ENCODE results near the gene EPS15. TPM values are rescaled to one million over a fixed set of nuclear protein-coding genes. Genes with fewer than 3 reads are reported as not detected.

EPS15 gene
- total and polyA plus RNA-seq, 10 of the 15 experiments (the other 5 are each of a cell fraction or from before 2014, with no cell fraction given): 24.7 to 87.8 (median 56.3) TPM

DNA sequence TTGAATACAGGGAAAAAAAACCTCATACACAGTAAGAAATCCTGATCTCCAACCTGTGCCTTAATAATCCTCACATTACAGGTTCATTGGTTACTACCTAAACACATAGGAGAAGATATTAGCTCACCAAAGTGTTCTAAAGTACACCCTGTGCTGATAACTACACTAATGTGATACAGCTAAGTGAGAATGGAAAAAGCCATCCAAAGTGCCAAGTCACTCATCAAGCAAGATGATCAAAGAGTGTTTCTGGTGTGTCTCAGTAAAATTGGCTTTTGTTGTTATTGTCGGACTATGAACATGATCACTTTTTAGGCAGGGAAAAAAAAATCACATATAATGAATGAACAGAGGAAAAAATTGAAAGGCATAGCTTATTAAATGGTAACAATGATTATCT lies 31.4 kb downstream of the EPS15 start:
- CTCF ChIA-PET: interaction anchor here (1.5 to 1.7 kb wide), 2 partner anchors 21 to 46 kb away, joined by 5 read pairs; no protein-coding TSS in a partner anchor
- DNase-seq (ENCODE audit: low read depth, low spot score) (no peak), ATAC-seq (no peak), FAIRE-seq (no peak)
- Histone ChIP-seq H3K27ac (ENCODE audit: control insufficient read depth, insufficient read depth) (no peak overlapping the region), H3K4me1 (ENCODE audit: control insufficient read depth, insufficient read depth, low read length) (peaks cover 22% of the 10 kb centered on the region), H3K4me2 (ENCODE audit: control insufficient read depth, insufficient read depth) (no peak overlapping the region), H3K9me3 (replicated peaks; ENCODE audit: control insufficient read depth, insufficient read depth, low read length) (peaks cover 2% of the 10 kb centered on the region; the same call in 2 of the 3 replicates), H3K27me3 (replicated peaks in 1 of 2; ENCODE audit: control insufficient read depth in 2 of 2, insufficient read depth in 2 of 2, low read length in 1 of 2) (no peaks in the 10 kb centered on the region), H4K20me1 (ENCODE audit: control insufficient read depth, insufficient read depth) (no peaks in the 10 kb centered on the region), H2AFZ (ENCODE audit: control insufficient read depth, low read depth, low read length) (no peak overlapping the region), H3K36me3 (ENCODE audit: control insufficient read depth in 2 of 2, insufficient read depth in 2 of 2, low read length in 1 of 2) (peaks cover 0 to 4% of the 10 kb centered on the region in 2 experiments; a peak in 1 of 4 replicates), H3K4me3 (no peak overlapping the region), H3K79me2 (ENCODE audit: control insufficient read depth, insufficient read depth, low read length) (peaks cover 83% of the 10 kb centered on the region), H3K9ac (ENCODE audit: control insufficient read depth, insufficient read depth, low read length) (no peak overlapping the region)
- SMC1A ChIA-PET (ENCODE audit: uncharacterized antibody, unreplicated experiment): interaction anchor here (0.9 to 3.6 kb wide), 13 partner anchors 8 to 54 kb away, joined by 3 to 25 read pairs (median 7); partner anchors contain the start of gene EPS15
- intact Hi-C loops (cut with micrococcal nuclease; ENCODE audit: unreplicated experiment) (no loop called here), in situ Hi-C loops (cut with MboI) (no loop called here)
- RAD21 ChIA-PET (ENCODE audit: unreplicated experiment): interaction anchor here (0.7 to 3.4 kb wide), 7 partner anchors 9 to 43 kb away, joined by 3 to 20 read pairs (median 6); no protein-coding TSS in a partner anchor
- WGBS (ENCODE audit: insufficient coverage, insufficient replicate concordance, low lambda C conversion rate, missing lambda C conversion rate): 100% methylated on average over 1 of the region's 1 CpG
- POLR2A ChIA-PET: interaction anchor here (0.8 to 1.9 kb wide), 6 partner anchors 9 to 78 kb away, joined by 3 to 6 read pairs (median 5); partner anchors contain the start of gene EPS15
- BruUV-seq (replicated peaks): no TSS peak
- TF ChIP-seq, protein P1, sequence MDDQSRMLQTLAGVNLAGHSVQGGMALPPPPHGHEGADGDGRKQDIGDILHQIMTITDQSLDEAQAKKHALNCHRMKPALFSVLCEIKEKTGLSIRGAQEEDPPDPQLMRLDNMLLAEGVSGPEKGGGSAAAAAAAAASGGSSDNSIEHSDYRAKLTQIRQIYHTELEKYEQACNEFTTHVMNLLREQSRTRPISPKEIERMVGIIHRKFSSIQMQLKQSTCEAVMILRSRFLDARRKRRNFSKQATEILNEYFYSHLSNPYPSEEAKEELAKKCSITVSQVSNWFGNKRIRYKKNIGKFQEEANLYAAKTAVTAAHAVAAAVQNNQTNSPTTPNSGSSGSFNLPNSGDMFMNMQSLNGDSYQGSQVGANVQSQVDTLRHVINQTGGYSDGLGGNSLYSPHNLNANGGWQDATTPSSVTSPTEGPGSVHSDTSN (IDR thresholded peaks at IDR 0.05; ENCODE audit: insufficient replicate concordance, low read depth, low read length): no peak
- TF ChIP-seq ZNF622 (IDR thresholded peaks at IDR 0.05) (no peak), HCFC1 (IDR thresholded peaks at IDR 0.05; ENCODE audit: low read length) (no peak)

DNA sequence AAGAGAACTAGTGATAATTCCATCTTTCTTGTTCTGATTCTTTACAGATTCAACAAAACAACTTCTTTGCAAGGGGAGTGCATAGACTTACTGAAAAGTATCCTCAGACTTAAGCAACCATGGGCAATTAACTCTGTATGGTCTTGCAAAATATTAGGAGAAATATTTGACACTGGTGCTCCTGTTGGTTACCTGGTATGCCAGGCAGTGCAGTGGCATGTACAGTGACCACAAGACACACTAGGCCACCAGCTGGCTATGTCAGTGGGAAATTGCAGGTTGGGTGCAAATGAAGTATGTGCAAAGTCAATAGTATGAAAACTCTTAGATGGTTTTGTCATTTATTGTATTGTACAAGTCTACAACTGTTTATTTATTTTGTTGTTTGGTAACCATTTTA lies 34.5 kb downstream of the EPS15 start:
- no TSS peak for BruUV-seq (replicated peaks)
- in situ Hi-C loops (cut with MboI) (no loop called here), intact Hi-C loops (cut with micrococcal nuclease; ENCODE audit: unreplicated experiment) (no loop called here)
- no peak overlapping the region for H3K27ac ChIP-seq (ENCODE audit: control insufficient read depth, insufficient read depth)
- H3K4me3 ChIP-seq: no peak overlapping the region
- no peak overlapping the region for H3K4me2 ChIP-seq (ENCODE audit: control insufficient read depth, insufficient read depth)
- H3K27me3 ChIP-seq (replicated peaks in 1 of 2; ENCODE audit: control insufficient read depth in 2 of 2, insufficient read depth in 2 of 2, low read length in 1 of 2): no peaks in the 10 kb centered on the region
- SMC1A ChIA-PET (ENCODE audit: uncharacterized antibody, unreplicated experiment): interaction anchor here (0.7 to 1.6 kb wide), 6 partner anchors 10 to 292 kb away, joined by 3 to 7 read pairs (median 3); no protein-coding TSS in a partner anchor
- H2AFZ ChIP-seq (ENCODE audit: control insufficient read depth, low read depth, low read length): no peak overlapping the region
- no peak for FAIRE-seq
- H3K36me3 ChIP-seq (ENCODE audit: control insufficient read depth in 2 of 2, insufficient read depth in 2 of 2, low read length in 1 of 2): peaks cover under 1 to 13% of the 10 kb centered on the region in 2 experiments; a peak in 3 of 4 replicates
- RAD21 ChIA-PET (ENCODE audit: unreplicated experiment): interaction anchor here (1.2 kb wide), 1 partner anchor 51 kb away, joined by 4 read pairs; no protein-coding TSS in a partner anchor
- CTCF ChIA-PET: no interaction called here
- no peaks in the 10 kb centered on the region for H4K20me1 ChIP-seq (ENCODE audit: control insufficient read depth, insufficient read depth)
- ATAC-seq: no peak
- H3K9ac ChIP-seq (ENCODE audit: control insufficient read depth, insufficient read depth, low read length): no peak overlapping the region
- H3K79me2 ChIP-seq (ENCODE audit: control insufficient read depth, insufficient read depth, low read length): peaks cover 63% of the 10 kb centered on the region
- peaks cover 3% of the 10 kb centered on the region; the same call in 1 of the 2 replicates for H3K4me1 ChIP-seq (ENCODE audit: control insufficient read depth, insufficient read depth, low read length)
- H3K9me3 ChIP-seq (replicated peaks; ENCODE audit: control insufficient read depth, insufficient read depth, low read length): peaks cover 6% of the 10 kb centered on the region
- no peak for DNase-seq (ENCODE audit: low read depth, low spot score)
- POLR2A ChIA-PET: interaction anchor here (0.6 to 1.5 kb wide), 3 partner anchors 20 to 499 kb away, joined by 3 to 4 read pairs (median 3); no protein-coding TSS in a partner anchor
- TF ChIP-seq CBFB (IDR thresholded peaks at IDR 0.05; ENCODE audit: low read depth) (no peak), SREBF1 (IDR thresholded peaks at IDR 0.05; ENCODE audit: low read length) (no peak), IKZF2 (IDR thresholded peaks at IDR 0.05) (no peak), KAT2A (conservative IDR thresholded peaks at IDR 0.05; ENCODE audit: control insufficient read depth, low read depth, low read length) (no peak), SMARCA5 (IDR thresholded peaks at IDR 0.05) (no peak)
- TF ChIP-seq, protein P2, sequence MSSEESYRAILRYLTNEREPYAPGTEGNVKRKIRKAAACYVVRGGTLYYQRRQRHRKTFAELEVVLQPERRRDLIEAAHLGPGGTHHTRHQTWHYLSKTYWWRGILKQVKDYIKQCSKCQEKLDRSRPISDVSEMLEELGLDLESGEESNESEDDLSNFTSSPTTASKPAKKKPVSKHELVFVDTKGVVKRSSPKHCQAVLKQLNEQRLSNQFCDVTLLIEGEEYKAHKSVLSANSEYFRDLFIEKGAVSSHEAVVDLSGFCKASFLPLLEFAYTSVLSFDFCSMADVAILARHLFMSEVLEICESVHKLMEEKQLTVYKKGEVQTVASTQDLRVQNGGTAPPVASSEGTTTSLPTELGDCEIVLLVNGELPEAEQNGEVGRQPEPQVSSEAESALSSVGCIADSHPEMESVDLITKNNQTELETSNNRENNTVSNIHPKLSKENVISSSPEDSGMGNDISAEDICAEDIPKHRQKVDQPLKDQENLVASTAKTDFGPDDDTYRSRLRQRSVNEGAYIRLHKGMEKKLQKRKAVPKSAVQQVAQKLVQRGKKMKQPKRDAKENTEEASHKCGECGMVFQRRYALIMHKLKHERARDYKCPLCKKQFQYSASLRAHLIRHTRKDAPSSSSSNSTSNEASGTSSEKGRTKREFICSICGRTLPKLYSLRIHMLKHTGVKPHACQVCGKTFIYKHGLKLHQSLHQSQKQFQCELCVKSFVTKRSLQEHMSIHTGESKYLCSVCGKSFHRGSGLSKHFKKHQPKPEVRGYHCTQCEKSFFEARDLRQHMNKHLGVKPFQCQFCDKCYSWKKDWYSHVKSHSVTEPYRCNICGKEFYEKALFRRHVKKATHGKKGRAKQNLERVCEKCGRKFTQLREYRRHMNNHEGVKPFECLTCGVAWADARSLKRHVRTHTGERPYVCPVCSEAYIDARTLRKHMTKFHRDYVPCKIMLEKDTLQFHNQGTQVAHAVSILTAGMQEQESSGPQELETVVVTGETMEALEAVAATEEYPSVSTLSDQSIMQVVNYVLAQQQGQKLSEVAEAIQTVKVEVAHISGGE (CRISPR knock-in tag; IDR thresholded peaks at IDR 0.05): no peak
- TF ChIP-seq, protein P3, sequence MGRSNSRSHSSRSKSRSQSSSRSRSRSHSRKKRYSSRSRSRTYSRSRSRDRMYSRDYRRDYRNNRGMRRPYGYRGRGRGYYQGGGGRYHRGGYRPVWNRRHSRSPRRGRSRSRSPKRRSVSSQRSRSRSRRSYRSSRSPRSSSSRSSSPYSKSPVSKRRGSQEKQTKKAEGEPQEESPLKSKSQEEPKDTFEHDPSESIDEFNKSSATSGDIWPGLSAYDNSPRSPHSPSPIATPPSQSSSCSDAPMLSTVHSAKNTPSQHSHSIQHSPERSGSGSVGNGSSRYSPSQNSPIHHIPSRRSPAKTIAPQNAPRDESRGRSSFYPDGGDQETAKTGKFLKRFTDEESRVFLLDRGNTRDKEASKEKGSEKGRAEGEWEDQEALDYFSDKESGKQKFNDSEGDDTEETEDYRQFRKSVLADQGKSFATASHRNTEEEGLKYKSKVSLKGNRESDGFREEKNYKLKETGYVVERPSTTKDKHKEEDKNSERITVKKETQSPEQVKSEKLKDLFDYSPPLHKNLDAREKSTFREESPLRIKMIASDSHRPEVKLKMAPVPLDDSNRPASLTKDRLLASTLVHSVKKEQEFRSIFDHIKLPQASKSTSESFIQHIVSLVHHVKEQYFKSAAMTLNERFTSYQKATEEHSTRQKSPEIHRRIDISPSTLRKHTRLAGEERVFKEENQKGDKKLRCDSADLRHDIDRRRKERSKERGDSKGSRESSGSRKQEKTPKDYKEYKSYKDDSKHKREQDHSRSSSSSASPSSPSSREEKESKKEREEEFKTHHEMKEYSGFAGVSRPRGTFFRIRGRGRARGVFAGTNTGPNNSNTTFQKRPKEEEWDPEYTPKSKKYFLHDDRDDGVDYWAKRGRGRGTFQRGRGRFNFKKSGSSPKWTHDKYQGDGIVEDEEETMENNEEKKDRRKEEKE (IDR thresholded peaks at IDR 0.05): no peak
